ENCODE results near the gene EPSTI1. TPM values are rescaled to one million over a fixed set of nuclear protein-coding genes. Genes with fewer than 3 reads are reported as not detected.

The EPSTI1 gene
- total and polyA plus RNA-seq, 10 of the 15 experiments (the other 5 are each of a cell fraction or from before 2014, with no cell fraction given), result 4.7 to 32.0 (median 24.2) TPM

DNA sequence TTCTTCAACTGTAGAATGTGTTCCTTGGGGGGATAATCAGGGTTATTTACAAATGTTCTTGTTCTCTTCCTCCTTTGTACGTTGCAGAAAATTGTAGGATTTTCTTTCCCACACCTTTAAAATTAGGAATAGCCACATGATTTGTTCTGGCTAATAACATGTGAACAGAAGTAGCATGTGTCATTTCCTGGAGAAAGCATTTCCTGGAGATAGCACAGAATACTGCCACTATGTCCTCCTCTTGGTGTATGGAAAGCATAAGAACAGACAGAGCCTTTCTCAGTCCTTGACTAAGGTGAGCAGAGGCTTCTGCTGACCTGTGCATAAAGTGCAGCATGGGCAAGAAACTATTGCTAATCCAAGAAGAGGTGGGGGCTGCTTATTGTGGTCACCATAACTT lies 108.9 kb downstream of the EPSTI1 start:
- POLR2A ChIA-PET, result interaction anchor here (0.8 kb wide), 1 partner anchor 230 kb away, joined by 3 read pairs; no protein-coding TSS in a partner anchor
- no peak for TF ChIP-seq ZBTB40 (IDR thresholded peaks at IDR 0.05; ENCODE audit: borderline replicate concordance)
- no peak for TF ChIP-seq CBFB (IDR thresholded peaks at IDR 0.05; ENCODE audit: low read depth)
- TF ChIP-seq NR2C2 (IDR thresholded peaks at IDR 0.05; ENCODE audit: borderline replicate concordance, control insufficient read depth, insufficient read length, low read depth), result no peak
- no peak for TF ChIP-seq CBX3 (IDR thresholded peaks at IDR 0.05; ENCODE audit: borderline replicate concordance, low read depth)
- no peak for TF ChIP-seq RBBP5 (conservative IDR thresholded peaks at IDR 0.05)
- no peak for TF ChIP-seq YBX1 (IDR thresholded peaks at IDR 0.05)
- TF ChIP-seq FOS (IDR thresholded peaks at IDR 0.05; ENCODE audit: borderline replicate concordance, extremely low read depth, insufficient read length), result no peak
- TF ChIP-seq, protein P1, sequence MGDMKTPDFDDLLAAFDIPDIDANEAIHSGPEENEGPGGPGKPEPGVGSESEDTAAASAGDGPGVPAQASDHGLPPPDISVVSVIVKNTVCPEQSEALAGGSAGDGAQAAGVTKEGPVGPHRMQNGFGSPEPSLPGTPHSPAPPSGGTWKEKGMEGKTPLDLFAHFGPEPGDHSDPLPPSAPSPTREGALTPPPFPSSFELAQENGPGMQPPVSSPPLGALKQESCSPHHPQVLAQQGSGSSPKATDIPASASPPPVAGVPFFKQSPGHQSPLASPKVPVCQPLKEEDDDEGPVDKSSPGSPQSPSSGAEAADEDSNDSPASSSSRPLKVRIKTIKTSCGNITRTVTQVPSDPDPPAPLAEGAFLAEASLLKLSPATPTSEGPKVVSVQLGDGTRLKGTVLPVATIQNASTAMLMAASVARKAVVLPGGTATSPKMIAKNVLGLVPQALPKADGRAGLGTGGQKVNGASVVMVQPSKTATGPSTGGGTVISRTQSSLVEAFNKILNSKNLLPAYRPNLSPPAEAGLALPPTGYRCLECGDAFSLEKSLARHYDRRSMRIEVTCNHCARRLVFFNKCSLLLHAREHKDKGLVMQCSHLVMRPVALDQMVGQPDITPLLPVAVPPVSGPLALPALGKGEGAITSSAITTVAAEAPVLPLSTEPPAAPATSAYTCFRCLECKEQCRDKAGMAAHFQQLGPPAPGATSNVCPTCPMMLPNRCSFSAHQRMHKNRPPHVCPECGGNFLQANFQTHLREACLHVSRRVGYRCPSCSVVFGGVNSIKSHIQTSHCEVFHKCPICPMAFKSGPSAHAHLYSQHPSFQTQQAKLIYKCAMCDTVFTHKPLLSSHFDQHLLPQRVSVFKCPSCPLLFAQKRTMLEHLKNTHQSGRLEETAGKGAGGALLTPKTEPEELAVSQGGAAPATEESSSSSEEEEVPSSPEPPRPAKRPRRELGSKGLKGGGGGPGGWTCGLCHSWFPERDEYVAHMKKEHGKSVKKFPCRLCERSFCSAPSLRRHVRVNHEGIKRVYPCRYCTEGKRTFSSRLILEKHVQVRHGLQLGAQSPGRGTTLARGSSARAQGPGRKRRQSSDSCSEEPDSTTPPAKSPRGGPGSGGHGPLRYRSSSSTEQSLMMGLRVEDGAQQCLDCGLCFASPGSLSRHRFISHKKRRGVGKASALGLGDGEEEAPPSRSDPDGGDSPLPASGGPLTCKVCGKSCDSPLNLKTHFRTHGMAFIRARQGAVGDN (IDR thresholded peaks at IDR 0.05), result no peak
- no peak overlapping the region for H3K9ac ChIP-seq (ENCODE audit: control insufficient read depth, insufficient read depth, low read length)
- no peaks in the 10 kb centered on the region for H3K27me3 ChIP-seq (replicated peaks in 1 of 2; ENCODE audit: control insufficient read depth in 2 of 2, insufficient read depth in 2 of 2, low read length in 1 of 2)
- H3K4me3 ChIP-seq, result no peak overlapping the region
- peaks cover 0 to 7% of the 10 kb centered on the region in 2 experiments; a peak in 2 of 4 replicates for H3K36me3 ChIP-seq (ENCODE audit: control insufficient read depth in 2 of 2, insufficient read depth in 2 of 2, low read length in 1 of 2)
- RAD21 ChIA-PET (ENCODE audit: unreplicated experiment), result interaction anchor here (1.0 to 1.5 kb wide), 2 partner anchors 249 to 286 kb away, joined by 4 to 5 read pairs; no protein-coding TSS in a partner anchor
- BruUV-seq (replicated peaks), result no TSS peak
- H3K4me2 ChIP-seq (ENCODE audit: control insufficient read depth, insufficient read depth), result no peak overlapping the region
- intact Hi-C loops (cut with micrococcal nuclease; ENCODE audit: unreplicated experiment), result loop anchor here (10.0 kb wide), 1 partner anchor 548 kb away; no protein-coding TSS in a partner anchor
- no peak overlapping the region for H2AFZ ChIP-seq (ENCODE audit: control insufficient read depth, low read depth, low read length)
- H4K20me1 ChIP-seq (ENCODE audit: control insufficient read depth, insufficient read depth), result no peaks in the 10 kb centered on the region
- DNase-seq (ENCODE audit: low read depth, low spot score), result no peak
- SMC1A ChIA-PET (ENCODE audit: uncharacterized antibody, unreplicated experiment), result interaction anchor here (2.8 kb wide), 1 partner anchor 13 kb away, joined by 14 read pairs; no protein-coding TSS in a partner anchor
- no peaks in the 10 kb centered on the region for H3K4me1 ChIP-seq (ENCODE audit: control insufficient read depth, insufficient read depth, low read length)
- CTCF ChIA-PET, result interaction anchor here (1.0 to 1.3 kb wide), 2 partner anchors 87 to 249 kb away, joined by 4 read pairs; no protein-coding TSS in a partner anchor
- FAIRE-seq, result peak; percentile 13
- 33% methylated on average over 1 of the region's 1 CpG for WGBS (ENCODE audit: insufficient coverage, insufficient replicate concordance, low lambda C conversion rate, missing lambda C conversion rate)
- H3K79me2 ChIP-seq (ENCODE audit: control insufficient read depth, insufficient read depth, low read length), result no peaks in the 10 kb centered on the region
- ATAC-seq, result peak; percentile 31; the same call in 2 of the 3 replicates
- no peak overlapping the region for H3K27ac ChIP-seq (ENCODE audit: control insufficient read depth, insufficient read depth)
- in situ Hi-C loops (cut with MboI), result no loop called here
- H3K9me3 ChIP-seq (replicated peaks; ENCODE audit: control insufficient read depth, insufficient read depth, low read length), result no peaks in the 10 kb centered on the region

All from GM12878 (cell line).